ENCODE measurements around the gene COG5.

COG5 gene

DNA sequence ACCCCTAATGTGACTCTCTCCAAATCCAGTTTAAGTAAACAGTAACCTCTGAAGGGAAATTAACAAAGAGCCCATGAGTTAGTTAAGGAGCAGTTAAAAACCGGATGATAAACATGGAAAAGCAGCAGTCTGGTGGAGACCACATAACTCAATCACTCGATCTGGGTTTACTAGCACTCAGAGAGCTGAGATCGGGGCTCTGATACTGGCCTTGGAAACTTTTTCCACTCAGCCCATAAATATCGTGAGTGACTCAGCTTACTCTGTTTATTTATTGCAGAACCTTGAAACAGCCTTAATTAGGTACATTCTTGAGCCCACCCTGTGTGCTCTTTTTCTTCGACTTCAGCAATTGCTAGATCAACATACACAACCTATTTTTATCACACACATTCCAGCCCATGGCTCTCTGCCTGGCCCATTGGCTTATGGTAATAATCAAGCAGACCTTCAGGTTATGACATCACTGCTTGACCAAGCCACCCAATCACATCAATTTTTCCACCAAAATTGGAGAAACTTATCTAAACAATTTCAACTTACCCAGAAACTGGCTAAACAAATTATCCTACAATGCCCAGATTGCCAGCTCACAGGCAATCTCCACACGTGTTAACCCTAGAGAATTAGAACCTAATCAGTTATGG is 176.0 kb downstream of the COG5 start:
- DNase-seq: no peak

DNA sequence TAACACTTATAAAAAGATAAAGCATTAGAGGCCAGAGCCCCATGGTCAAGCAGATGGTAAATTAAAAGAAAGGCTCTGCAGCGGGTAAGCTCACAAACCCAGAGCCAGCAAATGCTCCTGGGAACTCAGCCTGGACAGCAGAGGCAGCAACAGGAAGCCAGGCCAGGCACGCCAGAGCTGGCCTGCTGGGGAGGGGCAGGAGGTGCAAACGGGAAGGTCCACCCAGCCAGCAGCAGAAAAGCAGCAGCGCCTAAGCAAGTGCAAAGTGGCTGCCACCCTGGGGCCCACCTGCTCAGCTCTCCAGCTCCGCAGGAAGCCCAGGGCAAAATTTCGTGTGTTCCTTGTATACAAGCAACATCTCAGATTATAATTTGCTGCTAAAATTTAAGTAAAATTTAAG is 176.6 kb downstream of the COG5 start:
- no peak for DNase-seq

DNA sequence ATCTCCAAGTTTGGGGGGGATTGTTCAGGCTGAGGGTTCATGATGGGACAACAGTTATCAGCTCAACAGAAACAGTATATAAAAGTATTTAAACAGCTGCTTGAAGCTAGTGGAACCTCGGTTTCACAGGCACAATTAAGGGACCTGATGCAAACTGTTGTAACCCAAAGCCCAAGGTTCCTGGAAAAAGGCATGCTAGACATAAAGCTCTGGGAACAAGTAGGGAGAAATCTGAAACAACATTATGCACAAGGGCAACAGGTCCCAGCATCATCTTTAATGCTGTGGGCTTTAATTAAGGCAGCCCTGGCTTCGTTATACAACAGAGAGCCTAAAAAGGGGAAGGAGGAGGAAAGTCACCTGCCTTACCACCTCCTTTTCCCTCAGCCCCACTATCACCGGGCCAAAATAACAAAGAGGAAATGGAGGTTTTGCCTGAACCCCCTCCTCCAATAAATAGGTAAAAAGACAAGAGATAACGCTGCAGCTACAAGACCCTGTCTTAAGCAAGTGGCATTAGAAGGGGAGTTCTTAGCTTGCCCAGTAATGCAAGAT is 177.1 kb downstream of the COG5 start:
- no peak for DNase-seq

DNA sequence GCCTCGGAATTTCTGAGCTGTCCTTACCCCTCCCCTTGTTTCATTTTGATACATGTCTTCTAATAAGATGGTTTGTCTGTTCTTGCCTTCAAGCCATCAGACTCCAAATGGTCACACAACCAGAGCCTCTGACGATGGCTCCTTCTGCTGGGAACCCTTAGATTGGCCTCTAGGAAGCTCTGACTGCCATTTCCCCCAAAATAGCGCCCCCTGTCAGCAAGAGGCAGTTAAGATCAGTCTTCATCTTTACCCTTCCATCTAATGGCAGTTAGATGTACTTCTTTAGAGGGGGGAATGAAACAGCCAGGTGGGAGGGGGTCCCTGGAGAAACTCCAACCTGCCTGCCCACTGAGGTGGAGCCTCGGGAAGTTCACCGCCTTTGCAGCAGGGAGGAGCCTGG is 179.7 kb downstream of the COG5 start:
- DNase-seq: no peak

DNA sequence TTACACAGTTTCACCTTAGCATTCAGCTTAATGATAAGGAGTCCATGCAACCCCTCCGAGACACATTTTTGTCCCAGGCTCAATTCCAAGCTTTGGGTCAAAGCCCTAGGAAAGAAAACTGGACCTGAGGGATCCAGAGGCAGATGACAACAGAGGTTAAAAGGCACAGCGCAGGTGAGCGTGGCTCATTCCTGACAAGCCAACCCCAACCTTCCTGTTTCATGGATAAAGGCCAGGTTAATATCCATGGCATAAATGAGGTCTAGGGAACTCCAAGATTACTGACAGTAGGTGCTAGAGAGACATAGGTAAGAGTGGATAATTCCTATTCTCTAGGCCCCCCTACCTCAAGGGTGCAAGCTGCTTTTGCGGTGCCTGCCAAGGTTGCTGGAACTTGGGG is 180.5 kb downstream of the COG5 start:
- no peak for DNase-seq

DNA sequence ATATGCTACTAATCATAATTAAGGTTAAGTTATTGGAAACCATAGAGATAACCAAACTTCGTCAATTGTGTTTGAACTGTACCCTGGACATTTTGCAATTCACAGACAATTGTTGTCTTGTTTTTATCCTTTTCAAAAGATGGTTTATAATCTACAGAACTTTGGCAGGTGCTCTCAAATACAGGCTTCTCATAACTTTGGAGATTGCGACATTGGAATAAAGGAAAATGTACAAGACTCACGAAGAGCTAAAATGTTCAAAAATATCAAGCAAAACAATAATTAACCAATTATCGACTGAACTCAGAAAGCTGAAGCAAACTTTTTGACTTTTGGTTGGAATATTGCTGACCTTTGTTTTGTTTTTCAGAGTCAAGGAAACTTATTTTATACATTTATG is 182.3 kb downstream of the COG5 start:
- no peak for DNase-seq

DNA sequence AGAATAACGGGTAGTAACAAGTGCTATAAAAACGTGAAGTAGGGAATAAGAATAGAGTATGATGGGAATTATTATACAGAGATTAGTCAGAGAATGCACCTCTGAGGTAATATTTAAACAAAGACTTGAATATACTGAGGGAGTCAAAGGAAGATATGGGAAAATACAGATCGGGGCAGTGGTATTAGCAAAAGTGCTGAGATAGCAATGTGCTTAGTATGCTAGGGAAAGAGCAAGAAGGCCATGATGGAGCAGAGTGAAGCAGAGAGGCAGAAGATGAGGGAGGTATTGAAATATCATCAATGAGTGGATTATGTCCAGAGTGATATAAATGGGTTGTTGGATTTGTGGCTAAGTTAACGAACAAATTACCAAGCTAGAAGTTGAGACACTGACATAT is 190.4 kb downstream of the COG5 start:
- no peak for DNase-seq

DNA sequence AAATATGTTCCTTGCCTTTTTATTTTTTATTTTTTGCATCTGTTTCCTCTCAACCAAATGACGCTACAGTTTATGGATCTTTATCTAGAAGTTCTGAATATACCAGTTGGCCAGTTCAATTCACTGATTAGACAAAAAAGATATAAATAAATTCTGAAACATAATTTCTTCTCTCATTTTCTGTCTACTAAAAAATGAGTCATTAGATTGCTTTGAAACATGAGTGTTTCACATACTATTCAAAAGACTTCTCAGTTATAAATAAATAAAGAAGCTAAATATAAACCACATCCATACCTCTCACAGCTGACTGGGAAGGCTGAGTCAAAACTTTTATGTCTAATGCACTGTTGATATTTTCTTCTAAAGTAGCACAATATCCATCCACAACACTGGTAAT is 191.4 kb downstream of the COG5 start:
- no peak for DNase-seq

DNA sequence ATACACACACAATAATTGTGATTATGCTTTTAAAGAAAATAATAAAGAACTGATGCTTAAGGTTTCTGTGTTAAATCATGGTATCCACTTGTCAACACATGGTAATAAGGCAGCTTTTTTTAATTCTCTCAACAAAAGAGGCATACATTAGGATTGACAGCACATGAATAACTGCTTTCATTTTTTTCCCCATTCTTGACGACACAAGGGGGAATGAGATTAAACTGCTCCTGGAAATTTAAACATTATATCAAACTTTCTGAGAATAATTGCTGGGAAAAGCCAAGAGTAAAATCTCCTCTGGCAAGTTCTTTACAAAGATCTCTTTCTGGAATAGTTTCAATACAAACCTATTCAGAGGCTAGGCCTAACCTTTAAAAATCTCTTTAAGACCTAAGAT is 192.9 kb downstream of the COG5 start:
- DNase-seq: no peak

DNA sequence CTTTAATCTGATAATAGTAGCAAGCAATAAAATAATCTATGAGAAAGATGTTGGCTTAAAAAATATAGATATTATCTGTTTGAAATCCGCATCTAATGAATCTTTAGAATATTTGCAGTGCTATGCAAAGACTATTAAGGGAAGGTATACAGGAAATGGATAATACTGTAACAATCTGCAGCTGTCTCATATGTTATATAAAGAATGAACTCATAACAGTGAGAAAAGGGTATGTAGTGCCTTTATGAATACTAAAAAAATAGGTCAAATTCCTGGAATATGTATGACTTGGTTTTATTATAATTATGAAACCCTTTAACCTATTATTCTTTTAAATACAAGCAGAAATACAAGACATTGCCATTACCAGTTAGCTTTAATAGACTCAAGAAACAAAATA is 198.9 kb downstream of the COG5 start:
- DNase-seq: no peak

DNA sequence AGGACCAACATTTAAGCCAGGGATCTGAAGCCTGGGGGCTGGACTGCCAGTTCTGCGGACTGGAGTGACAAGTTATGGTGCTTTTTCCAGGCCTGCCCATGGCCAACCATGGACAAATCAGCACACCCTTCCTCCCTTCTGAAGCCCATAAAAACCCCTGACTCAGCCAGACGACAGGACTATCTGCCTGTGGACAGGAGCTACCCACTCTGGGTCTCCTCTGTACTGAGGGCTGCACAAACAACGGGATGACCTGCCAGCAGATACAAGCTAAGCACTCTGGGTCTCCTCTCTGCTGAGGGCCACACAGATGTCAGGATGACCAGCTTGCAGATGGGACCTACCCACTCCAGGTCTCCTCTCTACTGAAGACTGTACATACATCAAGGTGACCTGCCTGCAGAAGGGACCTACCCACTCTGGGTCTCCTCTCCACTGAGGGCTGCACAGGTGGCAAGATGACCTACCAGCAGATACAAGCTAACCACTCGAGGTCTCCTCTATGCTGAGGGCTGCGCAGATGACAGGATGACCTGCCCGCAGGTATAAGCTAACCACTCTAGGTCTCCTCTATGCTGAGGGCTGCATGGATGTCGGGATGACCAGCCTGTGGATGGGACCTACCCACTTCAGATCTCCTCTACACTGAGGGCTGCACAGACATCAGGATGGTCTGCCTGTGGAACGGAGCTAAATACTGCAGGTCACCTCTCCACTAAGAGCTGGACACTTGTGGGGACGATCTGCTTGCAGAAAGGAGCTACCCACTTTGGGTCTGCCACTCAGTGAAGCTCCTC is 204.0 kb downstream of the COG5 start:
- no peak for DNase-seq

DNA sequence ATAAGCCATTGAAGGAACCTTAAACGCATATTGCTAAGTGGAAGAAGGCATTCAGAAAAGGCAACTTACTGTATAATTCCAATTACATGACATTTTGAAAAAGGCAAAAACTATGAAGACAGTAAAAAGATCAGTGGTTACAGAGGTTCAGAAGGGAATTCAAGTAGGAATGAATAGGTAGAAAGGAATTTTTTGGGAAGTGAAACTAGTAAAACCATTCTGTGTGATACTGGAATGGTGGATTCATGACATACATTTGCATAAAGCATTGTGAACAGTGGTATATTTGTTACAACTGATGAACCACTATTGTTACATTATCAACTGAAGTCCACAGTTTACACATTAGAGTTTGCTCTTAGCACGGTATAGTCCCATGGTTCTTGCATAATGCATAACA is 208.1 kb downstream of the COG5 start:
- DNase-seq: no peak

DNA sequence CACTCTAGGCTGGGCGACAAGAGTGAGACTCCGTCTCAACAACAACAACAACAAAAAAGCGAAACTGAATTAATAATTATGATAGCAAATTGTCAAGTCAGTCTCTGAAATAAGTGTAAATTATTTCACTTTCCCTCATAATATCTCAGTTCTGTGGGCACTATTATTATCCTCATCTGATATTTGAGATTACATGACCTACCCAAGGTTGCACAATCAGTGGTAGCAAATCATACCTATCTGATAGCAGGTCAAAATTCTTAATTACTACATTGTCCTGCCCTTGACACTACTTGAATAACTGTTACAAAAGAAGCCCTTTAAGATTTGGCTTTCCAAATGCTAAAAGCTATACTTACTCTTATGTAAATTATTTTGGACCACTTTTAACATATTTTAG is 209.1 kb downstream of the COG5 start:
- no peak for DNase-seq

DNA sequence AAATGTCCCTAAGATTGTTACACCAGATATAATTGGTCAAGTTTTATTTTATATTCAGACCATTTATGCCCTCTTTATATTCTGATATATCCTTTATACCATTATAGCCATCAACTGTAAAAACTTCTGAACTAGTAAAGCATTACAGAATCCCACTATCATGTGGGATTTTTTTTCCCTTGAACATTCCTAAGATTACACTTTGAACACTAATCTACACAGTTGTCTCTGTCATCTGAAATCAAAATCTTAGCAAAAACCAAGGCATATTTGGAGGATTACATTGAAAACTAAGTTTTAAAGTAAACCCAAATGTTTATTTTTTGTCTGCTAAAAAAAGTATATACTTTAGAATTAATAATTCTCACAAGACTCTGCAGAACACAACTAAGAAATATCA is 210.0 kb downstream of the COG5 start:
- DNase-seq: no peak

DNA sequence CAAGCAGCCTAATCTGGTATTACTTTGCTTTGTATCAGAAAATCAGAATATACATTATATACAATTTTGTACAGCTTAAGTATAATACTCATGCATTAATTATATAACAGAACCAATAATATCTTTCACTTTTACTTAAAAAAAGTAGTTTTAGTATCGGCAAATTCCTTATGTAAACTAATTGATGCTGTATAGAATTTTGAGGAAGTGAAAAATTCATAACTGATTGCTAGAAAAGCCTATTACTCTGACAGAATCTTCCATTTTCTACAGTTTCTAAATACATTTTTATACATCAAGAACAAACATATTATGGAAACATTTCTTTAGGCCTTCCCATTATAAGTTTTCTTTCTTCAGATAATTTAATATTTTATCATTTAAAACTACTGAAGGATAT is 217.8 kb downstream of the COG5 start:
- no peak for DNase-seq

DNA sequence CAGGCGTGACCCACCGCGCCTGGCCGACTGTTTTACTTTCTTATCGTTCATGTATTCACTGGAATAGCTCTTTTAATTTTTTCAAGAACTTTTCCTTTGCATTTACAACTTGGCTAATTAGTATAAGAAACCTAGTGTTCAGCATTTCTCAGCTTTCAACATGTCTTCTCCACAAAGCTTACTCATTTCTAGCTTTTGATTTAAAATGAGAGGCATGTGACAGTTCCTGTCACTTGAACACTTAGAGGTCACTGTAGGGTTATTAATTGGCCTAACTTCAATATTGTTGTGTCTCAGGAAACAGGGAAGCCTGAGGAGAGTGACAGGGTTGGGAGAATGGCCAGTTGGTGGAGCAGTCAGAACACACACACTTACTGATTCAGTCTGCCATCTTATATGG is 218.9 kb downstream of the COG5 start:
- DNase-seq: no peak

DNA sequence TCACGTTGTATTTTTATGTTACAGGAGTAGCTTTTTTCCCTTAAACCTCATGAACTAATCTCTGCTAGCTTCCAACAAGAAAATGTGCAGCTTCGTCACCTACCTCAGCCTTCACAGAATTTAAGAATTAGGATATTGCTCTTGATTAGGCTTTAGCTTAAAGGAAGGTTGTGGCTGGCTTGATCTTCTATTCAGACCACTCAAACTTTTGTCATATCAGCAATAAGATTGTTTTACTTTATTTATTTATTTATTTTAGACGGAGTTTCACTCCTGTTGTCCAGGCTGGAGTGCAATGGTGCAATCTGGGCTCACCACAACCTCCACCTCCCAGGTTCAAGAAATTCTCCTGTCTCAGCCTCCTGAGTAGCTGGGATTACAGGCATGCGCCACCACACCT is 219.4 kb downstream of the COG5 start:
- DNase-seq: no peak

DNA sequence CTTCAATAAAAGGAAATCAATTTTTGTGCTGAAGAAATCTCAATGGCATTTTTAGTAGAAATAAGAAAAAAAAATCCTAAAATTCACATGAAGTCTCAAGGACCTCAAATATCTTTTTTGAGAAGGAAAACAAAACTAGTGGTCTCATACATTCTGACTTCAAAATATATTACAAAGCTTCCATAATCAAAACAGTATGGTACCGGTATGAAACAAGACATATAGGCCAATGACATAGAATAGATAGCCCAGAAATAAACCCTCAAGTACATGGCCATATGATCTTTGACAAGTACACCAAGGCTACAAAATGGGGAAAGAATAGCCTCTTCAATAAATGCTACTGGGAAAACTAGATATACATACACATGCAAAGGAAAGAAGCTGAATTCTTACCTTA is 225.6 kb downstream of the COG5 start:
- DNase-seq: no peak

DNA sequence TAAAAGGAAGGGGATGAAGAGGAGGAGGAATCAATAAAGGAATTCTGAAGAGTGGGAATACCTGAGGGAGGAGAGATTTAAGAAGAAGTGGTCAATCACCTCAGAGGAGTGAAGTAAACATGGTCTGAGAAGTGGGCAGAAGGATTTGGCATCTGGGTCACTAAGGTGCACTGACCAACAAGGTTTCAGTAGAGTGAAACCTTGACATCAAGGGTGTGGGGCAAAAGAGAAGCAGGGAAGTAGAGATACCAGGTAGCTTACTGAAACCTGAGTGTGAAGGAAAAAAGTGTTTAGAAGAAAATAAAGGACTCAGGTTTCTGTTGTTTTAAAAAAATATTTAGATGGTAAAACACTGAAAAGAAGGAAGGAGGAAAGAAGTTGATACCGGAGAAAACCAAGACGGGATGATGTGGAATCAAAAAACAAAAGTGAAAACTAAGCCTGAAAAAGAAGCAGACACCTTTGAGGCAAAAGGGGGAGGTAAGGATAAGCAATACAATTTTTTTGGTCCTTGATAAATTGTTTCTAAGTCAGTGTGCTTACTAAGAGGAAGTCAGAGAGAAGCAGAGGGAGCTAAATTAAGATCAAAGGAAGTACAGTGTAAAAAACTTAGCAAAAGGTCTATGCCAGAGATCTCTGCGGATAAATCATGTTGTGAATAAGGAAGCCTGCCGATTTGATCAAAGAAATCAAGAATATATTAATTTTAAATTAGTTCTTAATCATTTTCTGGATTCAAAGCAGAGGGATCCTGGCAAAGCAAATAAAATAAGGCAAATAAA is 231.0 kb downstream of the COG5 start:
- DNase-seq: no peak

DNA sequence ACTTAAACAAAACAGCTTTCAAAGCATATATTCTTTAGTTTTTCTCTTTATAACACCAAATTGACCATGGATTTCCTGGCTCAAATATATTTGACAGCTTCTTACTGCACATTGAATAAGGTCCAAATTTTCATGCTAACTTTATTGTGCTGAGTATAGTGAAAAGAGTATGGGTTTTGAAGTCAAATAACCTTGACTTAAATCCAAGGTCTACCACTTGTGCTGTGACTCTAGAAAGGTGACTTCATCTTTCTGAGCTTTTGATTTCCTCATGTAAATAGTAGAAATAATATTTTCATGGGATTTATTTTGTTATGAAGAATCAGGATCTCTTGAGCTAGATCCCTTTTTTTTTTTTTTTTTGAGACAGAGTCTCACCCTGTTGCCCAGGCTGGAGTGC is 233.2 kb downstream of the COG5 start:
- DNase-seq: no peak

DNA sequence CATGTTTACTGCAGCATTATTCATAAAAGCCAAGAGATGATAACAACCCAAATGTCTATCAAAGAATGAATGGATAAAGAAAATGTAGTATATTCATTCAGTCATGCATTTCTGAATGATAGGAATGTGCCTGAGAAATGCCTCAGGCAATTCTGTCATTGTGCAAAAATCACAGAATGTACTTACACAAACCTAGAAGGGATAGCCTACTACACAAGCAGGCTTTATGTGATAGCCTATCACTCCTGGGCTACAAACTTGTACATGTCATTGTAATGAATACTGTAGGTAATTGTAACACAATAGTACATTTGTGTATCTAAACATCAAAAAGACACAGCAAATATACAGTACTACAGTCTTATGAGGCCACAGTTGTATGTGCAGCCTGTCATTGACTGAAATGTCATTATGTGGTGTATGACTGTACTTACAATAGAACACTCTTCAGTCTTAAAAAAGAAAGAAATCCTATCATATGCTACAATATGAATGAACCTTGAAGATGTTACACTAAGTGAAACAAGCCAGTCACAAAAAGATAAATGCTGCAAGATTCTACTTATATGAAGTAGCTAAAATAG is 235.6 kb downstream of the COG5 start:
- DNase-seq: no peak

DNA sequence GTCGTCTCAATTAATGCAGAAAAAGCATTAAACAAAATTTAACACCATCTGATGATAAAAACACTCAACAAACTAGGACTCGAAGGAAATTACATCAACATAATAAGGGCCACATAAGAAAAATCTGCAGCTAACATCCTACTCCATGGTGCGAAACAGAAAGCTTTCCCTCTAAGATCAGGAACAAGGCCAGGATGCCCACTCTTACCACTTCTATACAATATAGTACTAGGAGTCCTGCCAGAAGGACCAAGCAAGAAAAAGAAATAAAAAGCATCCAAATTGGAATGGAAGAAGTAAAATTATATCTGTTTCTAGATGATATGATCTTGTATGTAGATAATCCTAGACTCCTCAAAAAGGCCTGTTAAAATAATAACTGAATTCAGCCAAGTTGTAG is 237.7 kb downstream of the COG5 start:
- no peak for DNase-seq

DNA sequence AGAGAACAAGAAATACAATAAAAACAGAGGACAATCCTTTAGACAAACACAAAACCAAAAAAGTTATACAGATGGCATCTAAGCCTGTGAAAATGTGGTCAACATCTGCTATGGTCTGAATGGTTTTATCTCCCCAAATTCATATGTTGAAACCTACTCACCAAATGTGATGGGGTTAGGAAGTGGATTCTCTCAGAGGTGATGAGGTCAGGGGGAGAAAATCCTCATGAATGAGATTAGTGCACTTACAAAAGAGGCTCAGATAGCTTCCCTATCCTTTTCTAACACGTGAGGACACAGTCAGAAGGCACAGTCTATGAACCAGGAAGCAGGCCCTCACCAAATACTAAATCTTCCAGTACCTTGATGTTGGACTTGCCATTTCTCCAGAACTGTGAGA is 241.7 kb downstream of the COG5 start:
- no peak for DNase-seq

DNA sequence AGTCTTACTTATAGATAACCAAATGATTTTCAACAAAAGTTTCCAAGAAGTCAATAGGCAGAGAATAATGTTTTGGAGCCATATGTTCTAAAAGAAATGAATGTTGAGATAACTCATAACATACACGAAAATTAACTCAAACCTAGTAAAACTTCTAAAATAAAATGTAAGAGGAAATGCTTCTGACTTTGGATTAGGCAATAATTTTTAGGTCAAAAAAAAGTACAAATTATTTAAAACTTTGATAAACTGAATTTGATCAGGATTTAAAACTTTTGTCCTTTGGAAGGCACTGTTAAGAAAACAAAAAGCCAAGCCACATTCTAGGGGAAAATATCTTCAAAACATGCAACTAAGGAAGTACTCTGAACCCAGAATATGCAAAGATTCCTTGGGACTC is 242.1 kb downstream of the COG5 start:
- no peak for DNase-seq
